Measurements from ENCODE around the gene IZUMO1. TPM values are rescaled to one million over a fixed set of nuclear protein-coding genes. Genes with fewer than 3 reads are reported as not detected.
A peak's percentile ranks its signal among the peaks of the same experiment; 100 is the strongest.
"Not testable (repeated sequence)": the region's sequence is repeated elsewhere in the genome, so short reads cannot be mapped to it uniquely, and the experiment has no call there.

The IZUMO1 gene
- polyA plus RNA-seq, 4 donors, result 0.36 to 1.0 (median 0.52) TPM

- DNase-seq (ENCODE audit: low read depth in 4 of 4, low spot score in 3 of 4), result no peak
These were observed 31.7 kb downstream of the IZUMO1 start for GRCh38 chr19:48714759-48715675.

GRCh38 chr19:48713864-48714755, 32.6 kb downstream of the IZUMO1 start:
- peak; percentile 96 to 99 (median 98) for DNase-seq (ENCODE audit: low read depth in 4 of 4, low spot score in 3 of 4)

- no peak for DNase-seq (ENCODE audit: low read depth in 4 of 4, low spot score in 3 of 4)
These were observed 33.5 kb downstream of the IZUMO1 start for GRCh38 chr19:48713041-48713863.

- DNase-seq (ENCODE audit: low read depth in 4 of 4, low spot score in 3 of 4), result no peak
These were observed 35.5 kb downstream of the IZUMO1 start for GRCh38 chr19:48711106-48711662.

- no peak for DNase-seq (ENCODE audit: low read depth in 4 of 4, low spot score in 3 of 4)
These were observed 38.2 kb downstream of the IZUMO1 start for GRCh38 chr19:48708471-48708870.

- no peak for DNase-seq (ENCODE audit: low read depth in 4 of 4, low spot score in 3 of 4)
These were observed 41.3 kb downstream of the IZUMO1 start for GRCh38 chr19:48705431-48705830.

- no peak for DNase-seq (ENCODE audit: low read depth in 4 of 4, low spot score in 3 of 4)
These were observed 43.4 kb downstream of the IZUMO1 start for GRCh38 chr19:48703316-48703715.

GRCh38 chr19:48702701-48703100, 44.0 kb downstream of the IZUMO1 start:
- no peak for DNase-seq (ENCODE audit: low read depth in 4 of 4, low spot score in 3 of 4)

- no peak for DNase-seq (ENCODE audit: low read depth in 4 of 4, low spot score in 3 of 4)
These were observed 48.7 kb downstream of the IZUMO1 start for GRCh38 chr19:48698046-48698445.

- no peak for DNase-seq (ENCODE audit: low read depth in 4 of 4, low spot score in 3 of 4)
These were observed 50.2 kb downstream of the IZUMO1 start for GRCh38 chr19:48696353-48697010.

- DNase-seq (ENCODE audit: low read depth in 4 of 4, low spot score in 3 of 4), result no peak
These were observed 50.9 kb downstream of the IZUMO1 start, which contains the start of gene FUT2 for GRCh38 chr19:48695743-48696352. FUT2 (plus strand) TSS chr19:48695971; CDS start chr19:48702957, 6,986 bp downstream.

GRCh38 chr19:48693629-48694028, 53.1 kb downstream of the IZUMO1 start:
- not testable (repeated sequence) for DNase-seq (ENCODE audit: low read depth in 4 of 4, low spot score in 3 of 4)

Other genes with a start within 250 kb of the IZUMO1 start
- gene LMTK3, start 235.1 kb downstream of the IZUMO1 start, polyA plus RNA-seq (ENCODE audit: insufficient read length in 4 of 4), result 1 to 10 TPM; 1.7 to 3.6 (median 2.4) TPM
- gene SULT2B1, start 194.7 kb downstream of the IZUMO1 start, polyA plus RNA-seq (ENCODE audit: insufficient read length in 4 of 4), result under 1 TPM; 0.19 to 0.61 (median 0.38) TPM
- gene SPACA4, start 140.2 kb downstream of the IZUMO1 start, polyA plus RNA-seq (ENCODE audit: insufficient read length in 4 of 4), result under 1 TPM in 1 of 4 donors, not detected in 3; 0.06 TPM
- gene FAM83E, start 131.8 kb downstream of the IZUMO1 start, polyA plus RNA-seq (ENCODE audit: insufficient read length in 4 of 4), result 1 to 10 TPM in 3 of 4 donors, under 1 TPM in 1; 0.62 to 1.6 (median 1.1) TPM
- 1,000 to 10,000 TPM; 1,054 to 1,482 (median 1,060) TPM for gene RPL18, start 127.7 kb downstream of the IZUMO1 start, polyA plus RNA-seq (ENCODE audit: insufficient read length in 4 of 4)
- gene SPHK2, start 127.4 kb downstream of the IZUMO1 start, polyA plus RNA-seq (ENCODE audit: insufficient read length in 4 of 4), result 10 to 100 TPM; 18.6 to 30.6 (median 21.0) TPM
- 10 to 100 TPM; 11.6 to 14.7 (median 13.2) TPM for gene DBP, start 109.5 kb downstream of the IZUMO1 start, polyA plus RNA-seq (ENCODE audit: insufficient read length in 4 of 4)
- gene CA11, start 100.7 kb downstream of the IZUMO1 start, polyA plus RNA-seq (ENCODE audit: insufficient read length in 4 of 4), result 10 to 100 TPM; 20.5 to 31.1 (median 24.5) TPM
- 1 to 10 TPM in 1 of 4 donors, under 1 TPM in 3; 0.53 to 1.6 (median 0.77) TPM for gene NTN5, start 73.9 kb downstream of the IZUMO1 start, polyA plus RNA-seq (ENCODE audit: insufficient read length in 4 of 4)
- 1 to 10 TPM; 1.8 to 3.4 (median 2.2) TPM for gene FUT2, start 50.9 kb downstream of the IZUMO1 start, polyA plus RNA-seq (ENCODE audit: insufficient read length in 4 of 4)
- 1 to 10 TPM; 4.8 to 7.8 (median 6.5) TPM for gene MAMSTR, start 27.2 kb downstream of the IZUMO1 start, polyA plus RNA-seq (ENCODE audit: insufficient read length in 4 of 4)
- 10 to 100 TPM; 12.1 to 18.7 (median 13.5) TPM for gene RASIP1, start 6.3 kb downstream of the IZUMO1 start, polyA plus RNA-seq (ENCODE audit: insufficient read length in 4 of 4)
- 1 to 10 TPM; 3.1 to 3.7 (median 3.4) TPM for gene FUT1, start 5.7 kb upstream of the IZUMO1 start, polyA plus RNA-seq (ENCODE audit: insufficient read length in 4 of 4)
- gene FGF21, start 8.6 kb upstream of the IZUMO1 start, polyA plus RNA-seq (ENCODE audit: insufficient read length in 4 of 4), result not detected
- 10 to 100 TPM; 34.5 to 46.3 (median 38.8) TPM for gene BCAT2, start 64.1 kb upstream of the IZUMO1 start, polyA plus RNA-seq (ENCODE audit: insufficient read length in 4 of 4)
- gene HSD17B14, start 89.6 kb upstream of the IZUMO1 start, polyA plus RNA-seq (ENCODE audit: insufficient read length in 4 of 4), result 10 to 100 TPM; 25.9 to 44.8 (median 33.1) TPM
- gene PLEKHA4, start 121.7 kb upstream of the IZUMO1 start, polyA plus RNA-seq (ENCODE audit: insufficient read length in 4 of 4), result 10 to 100 TPM; 20.4 to 28.7 (median 21.8) TPM
- gene PPP1R15A, start 125.5 kb upstream of the IZUMO1 start, polyA plus RNA-seq (ENCODE audit: insufficient read length in 4 of 4), result 10 to 100 TPM; 35.7 to 41.1 (median 36.2) TPM
- gene TULP2, start 151.8 kb upstream of the IZUMO1 start, polyA plus RNA-seq (ENCODE audit: insufficient read length in 4 of 4), result 1 to 10 TPM in 1 of 4 donors, under 1 TPM in 3; 0.64 to 1.2 (median 0.85) TPM
- 100 to 1,000 TPM; 273 to 369 (median 280) TPM for gene NUCB1, start 153.4 kb upstream of the IZUMO1 start, polyA plus RNA-seq (ENCODE audit: insufficient read length in 4 of 4)
- gene DHDH, start 186.8 kb upstream of the IZUMO1 start, polyA plus RNA-seq (ENCODE audit: insufficient read length in 4 of 4), result 10 to 100 TPM in 1 of 4 donors, 1 to 10 TPM in 3; 4.9 to 11.6 (median 6.8) TPM
- 10 to 100 TPM; 72.5 to 91.2 (median 79.4) TPM for gene BAX, start 208.0 kb upstream of the IZUMO1 start, polyA plus RNA-seq (ENCODE audit: insufficient read length in 4 of 4)
- gene FTL, start 218.4 kb upstream of the IZUMO1 start, polyA plus RNA-seq (ENCODE audit: insufficient read length in 4 of 4), result 1,000 to 10,000 TPM; 2,163 to 3,232 (median 2,621) TPM
- 10 to 100 TPM; 40.5 to 47.3 (median 41.6) TPM for gene GYS1, start 246.4 kb upstream of the IZUMO1 start, polyA plus RNA-seq (ENCODE audit: insufficient read length in 4 of 4)
- gene RUVBL2, start 247.0 kb upstream of the IZUMO1 start, polyA plus RNA-seq (ENCODE audit: insufficient read length in 4 of 4), result 100 to 1,000 TPM in 1 of 4 donors, 10 to 100 TPM in 3; 77.1 to 105 (median 82.6) TPM

All from right renal pelvis (tissue), 4 donors.